Measurements from ENCODE around the gene MYCBP.
"Not testable (repeated sequence)": the region's sequence is repeated elsewhere in the genome, so short reads cannot be mapped to it uniquely, and the experiment has no call there.

MYCBP gene, protein sequence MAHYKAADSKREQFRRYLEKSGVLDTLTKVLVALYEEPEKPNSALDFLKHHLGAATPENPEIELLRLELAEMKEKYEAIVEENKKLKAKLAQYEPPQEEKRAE

DNA sequence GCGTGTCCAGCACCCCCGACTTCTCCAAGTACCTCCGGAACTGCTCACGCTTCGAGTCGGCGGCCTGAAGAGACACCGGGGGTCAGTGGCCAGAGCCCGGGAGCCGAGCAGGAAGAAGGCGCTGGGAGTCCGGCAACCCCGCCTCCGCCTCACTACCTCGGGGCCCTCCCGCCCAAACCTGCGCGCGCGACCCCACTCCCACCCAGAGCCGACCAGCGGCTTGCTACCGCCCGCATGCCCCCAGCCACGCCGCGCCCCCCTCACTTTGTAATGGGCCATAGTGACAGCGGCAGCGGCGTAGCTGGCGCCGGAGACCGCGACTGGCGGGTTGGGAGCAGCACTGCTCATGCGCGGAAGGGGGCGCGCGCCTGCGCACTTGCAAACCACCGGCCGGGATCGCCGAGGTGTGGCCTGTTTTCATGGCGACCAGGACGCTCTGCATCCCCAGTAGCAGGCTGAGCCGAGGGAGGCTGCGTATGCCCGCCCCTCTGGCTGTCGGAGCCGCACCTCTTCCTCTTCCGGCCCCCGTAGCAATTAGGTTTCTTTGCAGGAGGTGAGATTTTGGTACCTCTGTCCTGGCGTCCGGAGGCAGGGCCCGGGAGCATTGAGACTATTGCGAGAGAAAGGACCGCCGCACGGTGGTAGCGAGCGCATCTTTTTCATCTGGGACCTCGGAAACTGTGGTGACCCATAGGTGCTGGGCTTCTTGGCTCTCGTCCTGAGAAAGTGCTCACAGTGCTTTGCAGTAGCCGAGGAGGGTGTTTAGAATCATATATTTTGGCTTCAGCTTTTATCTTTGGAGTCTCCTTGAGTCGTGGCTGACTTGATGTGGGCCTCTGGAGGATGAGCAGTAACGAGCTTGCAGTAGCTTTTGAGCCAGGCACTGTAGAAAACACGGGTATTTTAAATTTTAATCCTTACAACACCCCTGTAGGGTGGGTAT lies at the start of gene MYCBP:
Gene MYCBP (minus strand): TSS at position 322 of the 943 bp plus-strand sequence. CDS start 43 bp downstream, at position 279.
- no peaks in the 10 kb centered on the region for H3K36me3 Mint-ChIP-seq
- H3K4me3 Mint-ChIP-seq = peak within 1 kb of the TSS; percentile 94
- no peaks in the 10 kb centered on the region for H3K27me3 Mint-ChIP-seq
- H3K27ac Mint-ChIP-seq = peak within 1 kb of the TSS; percentile 85
- H3K9me3 Mint-ChIP-seq (ENCODE audit: low read depth) = no peaks in the 10 kb centered on the region
- H3K4me1 Mint-ChIP-seq (ENCODE audit: low read depth) = peaks cover 28% of the 10 kb centered on the region

DNA sequence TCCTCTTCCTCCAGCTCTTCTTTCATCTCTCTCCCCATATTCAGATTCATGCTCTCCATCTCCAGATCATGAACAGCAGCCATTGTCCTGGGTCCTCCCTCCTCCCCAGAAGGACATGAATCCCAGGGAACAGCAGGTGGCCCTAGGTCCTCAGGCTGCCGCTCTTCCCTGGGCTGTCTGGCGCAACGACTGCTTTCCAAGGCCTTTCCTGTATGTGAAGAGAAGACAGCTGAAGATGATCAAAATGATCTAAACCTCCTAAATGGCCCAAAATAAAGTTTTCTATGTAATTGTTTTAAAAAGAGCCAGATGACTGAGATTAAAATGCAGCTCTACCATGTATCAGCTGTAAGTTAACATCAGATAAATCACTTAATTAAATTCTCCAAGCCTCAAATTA lies 46.0 kb upstream of the MYCBP start:
- Mint-ChIP-seq H3K9me3 (ENCODE audit: low read depth) (no peaks in the 10 kb centered on the region), H3K36me3 (peaks cover 2% of the 10 kb centered on the region), H3K27me3 (no peaks in the 10 kb centered on the region), H3K27ac (no peak overlapping the region), H3K4me1 (ENCODE audit: low read depth) (no peaks in the 10 kb centered on the region), H3K4me3 (no peak overlapping the region)

DNA sequence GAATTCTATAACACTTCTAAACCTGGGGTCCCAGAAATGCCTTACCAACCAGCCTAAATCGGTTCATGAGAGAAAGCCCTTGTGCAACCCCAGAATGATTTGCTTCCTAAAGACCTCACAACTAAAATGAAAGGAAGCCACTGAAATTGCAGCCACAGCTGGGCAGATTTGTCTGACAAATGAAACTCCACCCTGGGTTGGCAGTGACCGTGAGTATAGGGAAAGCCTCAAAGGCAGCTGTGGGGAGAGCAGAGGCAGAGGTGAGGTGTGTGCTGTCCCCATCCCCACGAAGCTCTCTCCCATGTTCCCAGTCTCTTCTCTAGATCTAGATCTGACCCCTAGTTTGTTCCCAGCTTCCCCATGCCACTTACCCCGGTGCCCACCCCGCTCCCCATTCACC lies 45.4 kb upstream of the MYCBP start:
- Mint-ChIP-seq H3K36me3 (peaks cover 2% of the 10 kb centered on the region), H3K27ac (no peak overlapping the region), H3K4me1 (ENCODE audit: low read depth) (no peaks in the 10 kb centered on the region), H3K4me3 (no peak overlapping the region), H3K9me3 (ENCODE audit: low read depth) (no peaks in the 10 kb centered on the region), H3K27me3 (no peaks in the 10 kb centered on the region)

DNA sequence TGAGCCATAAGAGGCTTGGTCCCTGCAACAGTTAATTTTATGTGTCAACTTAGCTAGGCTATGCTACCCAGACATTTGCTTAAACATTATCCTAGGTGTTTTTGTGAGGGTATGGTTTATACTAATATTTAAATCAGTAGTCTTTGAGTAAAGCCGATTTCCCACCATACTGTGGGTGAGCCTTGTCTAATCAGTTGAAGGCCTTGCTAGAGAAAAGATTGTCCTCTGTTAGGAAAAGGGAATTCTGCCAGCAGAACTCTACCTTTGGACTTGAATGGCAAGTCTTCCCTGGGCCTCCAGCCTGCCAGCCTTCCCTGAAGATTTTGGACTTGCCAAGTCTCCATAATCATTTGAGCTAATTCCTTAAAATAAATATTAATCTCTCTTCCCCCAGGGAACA lies 44.6 kb upstream of the MYCBP start:
- Mint-ChIP-seq H3K36me3 (peaks cover 2% of the 10 kb centered on the region), H3K4me1 (ENCODE audit: low read depth) (no peaks in the 10 kb centered on the region), H3K9me3 (ENCODE audit: low read depth) (no peaks in the 10 kb centered on the region), H3K4me3 (no peak overlapping the region), H3K27ac (no peak overlapping the region), H3K27me3 (no peaks in the 10 kb centered on the region)

DNA sequence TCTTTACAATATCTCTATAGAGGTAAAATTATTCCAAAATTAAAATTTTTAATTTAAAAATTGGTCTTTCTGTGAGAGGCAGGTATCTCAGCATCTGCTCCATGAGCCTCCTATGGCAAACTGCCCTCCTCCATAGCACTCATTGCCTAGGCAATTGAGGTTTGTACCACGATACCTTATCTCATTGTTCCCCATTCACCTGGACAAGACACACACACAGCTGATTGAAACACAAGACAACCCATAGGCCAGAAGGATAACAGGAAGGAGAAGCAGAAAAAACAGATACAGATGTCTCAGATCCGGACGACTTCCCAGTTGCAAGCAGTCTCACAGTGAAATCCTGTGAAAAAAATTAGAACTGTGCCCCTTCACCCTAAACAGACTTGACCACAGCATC lies 44.2 kb upstream of the MYCBP start:
- Mint-ChIP-seq H3K27me3 (no peaks in the 10 kb centered on the region), H3K27ac (no peak overlapping the region), H3K36me3 (peaks cover 2% of the 10 kb centered on the region), H3K4me3 (no peak overlapping the region), H3K9me3 (ENCODE audit: low read depth) (no peaks in the 10 kb centered on the region), H3K4me1 (ENCODE audit: low read depth) (no peaks in the 10 kb centered on the region)

DNA sequence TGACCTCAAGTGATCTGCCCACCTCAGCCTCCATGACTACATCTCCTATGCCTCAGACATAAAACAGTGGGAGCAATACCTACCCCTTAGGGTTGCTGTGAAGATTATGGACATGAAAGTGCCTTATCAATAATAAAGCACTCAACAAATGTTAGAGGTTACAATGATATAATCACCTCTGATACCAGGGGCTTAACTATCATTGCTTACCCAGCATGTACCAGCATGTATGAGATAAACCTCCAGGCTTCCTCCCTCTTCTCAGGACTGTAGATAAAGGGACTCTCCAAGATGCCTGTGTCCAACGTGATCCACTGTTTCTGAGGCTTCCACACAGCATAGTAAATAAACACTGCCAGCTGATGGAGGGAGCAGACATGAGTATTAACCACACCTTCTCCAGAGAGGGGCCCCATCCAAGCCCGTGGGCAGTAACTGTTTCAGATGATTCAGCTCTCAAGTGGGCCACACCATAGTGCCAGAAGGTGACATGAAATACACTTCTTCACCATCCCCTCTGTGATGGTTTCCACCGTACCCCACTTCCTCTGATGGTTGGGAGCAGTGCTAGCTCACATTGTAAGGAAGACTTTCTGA lies 42.3 kb upstream of the MYCBP start:
- H3K9me3 Mint-ChIP-seq (ENCODE audit: low read depth) = no peaks in the 10 kb centered on the region
- H3K27me3 Mint-ChIP-seq = no peaks in the 10 kb centered on the region
- no peak overlapping the region for H3K27ac Mint-ChIP-seq
- H3K4me1 Mint-ChIP-seq (ENCODE audit: low read depth) = no peaks in the 10 kb centered on the region
- H3K4me3 Mint-ChIP-seq = no peak overlapping the region
- H3K36me3 Mint-ChIP-seq = peaks cover 2% of the 10 kb centered on the region

DNA sequence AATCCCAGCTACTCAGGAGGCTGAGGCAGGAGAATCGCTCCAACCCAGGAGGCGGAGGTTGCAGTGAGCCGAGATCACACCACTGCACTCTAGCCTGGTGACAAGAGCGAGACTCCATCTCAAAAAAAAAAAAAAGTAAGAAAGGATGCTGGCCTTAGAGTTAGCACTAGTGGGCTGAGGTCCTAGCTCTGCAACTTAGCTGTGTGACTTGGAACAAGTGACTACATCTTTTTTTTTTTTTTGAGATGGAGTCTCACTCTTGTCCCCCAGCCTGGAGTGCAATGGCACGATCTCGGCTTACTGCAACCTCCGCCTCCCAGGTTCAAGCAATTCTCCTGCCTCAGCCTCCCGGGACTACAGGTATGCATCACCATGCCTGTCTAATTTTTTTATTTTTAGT lies 41.8 kb upstream of the MYCBP start:
- not testable (repeated sequence) for H3K36me3 Mint-ChIP-seq; H3K4me3 Mint-ChIP-seq; H3K27me3 Mint-ChIP-seq; H3K27ac Mint-ChIP-seq; H3K4me1 Mint-ChIP-seq (ENCODE audit: low read depth); H3K9me3 Mint-ChIP-seq (ENCODE audit: low read depth)

DNA sequence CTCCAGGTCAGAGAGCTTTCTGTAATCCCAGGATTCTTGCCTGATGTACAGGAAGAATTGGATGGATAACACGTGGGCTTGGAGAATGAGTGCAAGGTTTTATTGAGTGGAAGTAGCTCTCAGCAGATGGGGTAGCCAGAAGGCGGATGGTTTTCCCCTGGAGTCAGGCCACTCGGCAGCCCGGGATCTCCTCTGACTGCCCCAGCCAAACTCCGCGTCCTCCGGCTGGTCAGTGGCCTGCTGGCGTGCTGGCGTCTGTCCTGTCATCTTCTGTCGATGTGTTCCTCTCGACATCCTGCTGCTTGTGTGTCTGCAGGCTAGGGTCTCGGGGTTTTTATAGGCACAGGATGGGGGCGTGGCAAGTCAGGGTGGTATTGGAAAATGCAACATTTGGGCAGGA lies 35.7 kb upstream of the MYCBP start:
- no peaks in the 10 kb centered on the region for H3K4me1 Mint-ChIP-seq (ENCODE audit: low read depth)
- H3K27ac Mint-ChIP-seq = no peak overlapping the region
- no peaks in the 10 kb centered on the region for H3K27me3 Mint-ChIP-seq
- no peaks in the 10 kb centered on the region for H3K9me3 Mint-ChIP-seq (ENCODE audit: low read depth)
- H3K4me3 Mint-ChIP-seq = no peak overlapping the region
- no peaks in the 10 kb centered on the region for H3K36me3 Mint-ChIP-seq

DNA sequence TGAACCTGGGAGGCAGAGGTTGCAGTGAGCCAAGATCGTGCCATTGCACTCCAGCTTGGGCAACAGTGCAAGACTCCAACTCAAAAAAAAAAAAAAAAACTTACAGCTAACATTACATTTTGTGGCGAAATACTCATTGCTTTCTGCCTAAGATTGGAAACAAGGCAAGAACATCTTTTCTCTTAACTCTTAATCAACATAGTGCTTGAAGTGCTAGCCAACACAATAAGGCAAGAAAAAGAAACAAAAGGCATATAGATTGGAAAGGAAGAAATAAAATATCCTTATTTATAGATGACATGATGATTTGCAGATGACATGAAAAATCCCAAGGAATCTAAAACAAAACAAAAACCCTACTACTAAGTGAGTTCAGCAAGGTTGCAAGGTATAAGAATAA lies 32.8 kb upstream of the MYCBP start:
- no peak overlapping the region for H3K4me3 Mint-ChIP-seq
- H3K4me1 Mint-ChIP-seq (ENCODE audit: low read depth) = no peaks in the 10 kb centered on the region
- no peaks in the 10 kb centered on the region for H3K27me3 Mint-ChIP-seq
- H3K9me3 Mint-ChIP-seq (ENCODE audit: low read depth) = no peaks in the 10 kb centered on the region
- H3K27ac Mint-ChIP-seq = no peak overlapping the region
- H3K36me3 Mint-ChIP-seq = no peaks in the 10 kb centered on the region

DNA sequence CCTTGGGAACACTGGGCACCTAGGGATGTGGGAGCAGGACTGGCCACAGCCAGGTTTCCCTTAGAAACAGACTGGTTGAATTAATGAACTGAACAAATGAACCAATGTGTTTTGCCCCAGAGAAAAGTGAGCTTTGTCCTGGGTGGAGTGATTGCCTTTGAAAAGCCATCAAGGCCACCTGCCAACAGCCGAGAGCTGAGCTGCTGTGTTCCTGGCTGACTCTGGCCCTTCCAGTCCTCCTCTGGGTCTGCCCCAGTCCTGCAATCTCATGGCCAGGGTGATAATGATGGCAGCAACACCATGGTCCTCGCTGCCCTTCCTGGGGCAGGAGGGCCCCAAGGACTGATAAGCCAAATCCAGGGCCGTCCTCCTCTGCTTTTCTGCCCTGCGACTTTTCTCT lies 26.4 kb upstream of the MYCBP start:
- Mint-ChIP-seq H3K27me3 (no peaks in the 10 kb centered on the region), H3K36me3 (no peaks in the 10 kb centered on the region), H3K27ac (no peak overlapping the region), H3K4me1 (ENCODE audit: low read depth) (no peaks in the 10 kb centered on the region), H3K9me3 (ENCODE audit: low read depth) (no peaks in the 10 kb centered on the region), H3K4me3 (no peak overlapping the region)

DNA sequence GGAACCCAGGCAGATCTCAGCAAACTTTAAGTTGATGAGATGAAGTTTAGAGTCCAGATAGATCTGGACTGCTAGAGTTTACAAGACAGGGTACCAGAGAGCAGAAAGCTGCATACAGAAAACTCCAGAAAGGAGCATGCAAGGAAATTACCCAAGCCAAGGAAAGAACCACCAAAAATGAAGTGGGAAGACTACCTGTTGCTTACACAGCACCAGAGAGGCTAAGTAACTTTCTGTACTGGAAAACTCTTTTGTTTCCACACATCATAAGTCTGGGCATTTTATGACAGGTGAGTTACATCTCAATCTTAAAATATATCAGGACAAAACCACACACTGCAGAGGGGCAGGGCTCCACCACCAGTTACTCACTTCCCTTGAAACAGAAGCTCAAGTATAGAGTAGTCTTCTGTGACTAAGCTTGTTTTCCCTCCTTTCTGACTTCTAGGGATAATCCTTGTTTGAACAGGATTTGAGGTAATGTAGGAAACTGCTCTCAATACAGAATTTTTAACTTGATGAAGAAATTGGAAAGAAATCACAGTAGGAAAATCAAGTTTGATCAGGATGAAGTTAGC lies 25.6 kb upstream of the MYCBP start:
- no peak overlapping the region for H3K4me3 Mint-ChIP-seq
- no peaks in the 10 kb centered on the region for H3K36me3 Mint-ChIP-seq
- H3K9me3 Mint-ChIP-seq (ENCODE audit: low read depth) = no peaks in the 10 kb centered on the region
- no peaks in the 10 kb centered on the region for H3K4me1 Mint-ChIP-seq (ENCODE audit: low read depth)
- no peaks in the 10 kb centered on the region for H3K27me3 Mint-ChIP-seq
- H3K27ac Mint-ChIP-seq = no peak overlapping the region

DNA sequence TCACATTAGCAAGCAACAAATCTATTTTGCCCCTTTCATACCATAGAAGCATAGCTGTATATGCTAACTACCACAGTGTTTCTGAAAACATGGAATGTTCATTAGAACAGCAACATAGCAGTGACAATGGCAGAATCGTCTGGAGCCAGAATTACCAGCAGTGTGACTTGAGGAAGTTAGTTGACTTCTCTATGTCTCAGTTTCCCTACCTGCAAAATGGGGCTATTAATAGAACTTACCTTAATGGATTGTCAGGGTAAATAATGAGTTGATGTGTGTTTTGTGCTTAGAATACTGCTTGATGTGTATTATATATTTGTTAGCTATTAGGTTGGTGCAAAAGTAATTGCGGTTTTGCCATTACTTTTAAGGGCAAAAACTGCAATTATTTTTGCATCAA lies 23.0 kb upstream of the MYCBP start:
- H3K4me1 Mint-ChIP-seq (ENCODE audit: low read depth) = no peaks in the 10 kb centered on the region
- no peaks in the 10 kb centered on the region for H3K36me3 Mint-ChIP-seq
- no peaks in the 10 kb centered on the region for H3K27me3 Mint-ChIP-seq
- no peaks in the 10 kb centered on the region for H3K9me3 Mint-ChIP-seq (ENCODE audit: low read depth)
- no peak overlapping the region for H3K4me3 Mint-ChIP-seq
- H3K27ac Mint-ChIP-seq = no peak overlapping the region

DNA sequence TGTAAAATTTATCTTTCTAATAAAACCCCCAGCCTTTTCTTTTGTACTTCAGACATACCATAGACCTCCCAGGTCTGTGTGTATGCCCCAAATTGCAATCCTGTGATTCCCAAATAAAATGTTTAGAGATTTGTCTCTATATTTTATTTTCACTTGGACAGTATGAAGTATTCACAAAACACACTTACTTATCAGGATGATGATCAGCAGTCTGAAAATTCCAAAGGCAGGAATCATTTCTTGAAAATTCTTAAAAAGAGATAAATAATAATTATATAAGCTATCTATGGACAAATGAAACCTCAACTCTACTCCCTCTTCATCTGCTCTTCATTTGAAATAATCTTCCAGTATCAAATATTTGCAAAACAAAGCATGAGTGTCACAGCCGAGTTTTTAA lies 19.8 kb upstream of the MYCBP start:
- Mint-ChIP-seq H3K36me3 (peaks cover 2% of the 10 kb centered on the region), H3K4me1 (ENCODE audit: low read depth) (no peaks in the 10 kb centered on the region), H3K27me3 (no peaks in the 10 kb centered on the region), H3K9me3 (ENCODE audit: low read depth) (no peaks in the 10 kb centered on the region), H3K4me3 (no peak overlapping the region), H3K27ac (no peak overlapping the region)

DNA sequence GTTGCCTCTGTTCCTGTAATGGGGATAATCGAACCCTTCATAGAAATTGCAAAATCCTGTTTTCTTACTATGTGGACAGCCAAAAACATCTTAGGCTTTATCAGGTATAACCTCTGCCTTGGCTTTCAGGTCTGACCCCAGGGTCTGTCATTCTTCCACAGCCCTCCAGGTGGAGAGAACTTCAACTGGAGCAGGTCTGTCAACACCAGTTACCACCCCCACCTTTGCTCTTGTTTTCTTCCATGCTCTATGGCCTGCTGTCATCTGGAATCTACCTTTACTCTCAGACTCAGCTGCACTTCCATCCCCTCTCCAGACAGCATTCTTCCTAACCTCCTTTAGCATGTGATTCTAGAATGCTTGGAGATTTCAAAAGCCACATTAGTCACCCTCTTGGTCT lies 18.6 kb upstream of the MYCBP start:
- H3K27ac Mint-ChIP-seq = no peak overlapping the region
- no peaks in the 10 kb centered on the region for H3K4me1 Mint-ChIP-seq (ENCODE audit: low read depth)
- no peaks in the 10 kb centered on the region for H3K9me3 Mint-ChIP-seq (ENCODE audit: low read depth)
- no peak overlapping the region for H3K4me3 Mint-ChIP-seq
- H3K27me3 Mint-ChIP-seq = no peaks in the 10 kb centered on the region
- peaks cover 2% of the 10 kb centered on the region for H3K36me3 Mint-ChIP-seq

DNA sequence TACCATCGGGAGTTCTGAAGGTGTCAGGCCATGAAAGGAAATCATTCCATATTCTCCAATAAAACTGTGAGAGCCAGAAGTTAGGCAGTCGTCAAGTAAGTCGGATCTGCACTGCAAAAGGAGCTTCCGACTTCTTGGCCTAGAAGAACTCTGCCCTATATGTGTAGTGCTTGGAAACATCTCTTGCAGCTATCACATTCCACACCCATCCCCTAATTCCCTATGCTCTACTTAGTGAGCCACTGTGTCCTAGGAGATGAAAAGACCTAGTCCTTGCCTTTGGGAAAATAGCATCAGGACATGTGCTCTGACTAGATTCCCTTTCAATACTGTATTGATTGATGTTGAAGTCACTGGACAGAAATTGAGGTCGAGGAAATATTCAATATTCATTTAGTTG lies 16.4 kb upstream of the MYCBP start:
- Mint-ChIP-seq H3K27me3 (no peaks in the 10 kb centered on the region), H3K4me1 (ENCODE audit: low read depth) (no peaks in the 10 kb centered on the region), H3K4me3 (no peak overlapping the region), H3K36me3 (peaks cover 2% of the 10 kb centered on the region), H3K9me3 (ENCODE audit: low read depth) (no peaks in the 10 kb centered on the region), H3K27ac (no peak overlapping the region)

Data from activated naive CD8-positive, alpha-beta T cell (primary cell).